UCSD-AML1 (cell line): ENCODE results near the gene HNMT.

Experiments used
- DNase-seq: peaks from one replicate; lab custom pipeline; 2025; ENCODE audit not compliant: unreplicated experiment; lab: John Stamatoyannopoulos, UW

The HNMT gene

GRCh38 chr2:138009622-138010021 lies 45.3 kb downstream of the HNMT start:
- no peak for DNase-seq

GRCh38 chr2:138010890-138011289 lies 46.6 kb downstream of the HNMT start:
- DNase-seq, result no peak

GRCh38 chr2:138012082-138012481 lies 47.8 kb downstream of the HNMT start:
- no peak for DNase-seq

- DNase-seq, result no peak
These were observed 48.7 kb downstream of the HNMT start for GRCh38 chr2:138012968-138013367.

- no peak for DNase-seq
These were observed 49.4 kb downstream of the HNMT start for GRCh38 chr2:138013639-138014038.

GRCh38 chr2:138015494-138015893 lies 51.2 kb downstream of the HNMT start:
- no peak for DNase-seq

GRCh38 chr2:138016351-138017087 lies 52.2 kb downstream of the HNMT start:
- no peak for DNase-seq

GRCh38 chr2:138017824-138018223 lies 53.6 kb downstream of the HNMT start:
- no peak for DNase-seq

GRCh38 chr2:138018866-138019688 lies 54.8 kb downstream of the HNMT start:
- DNase-seq, result no peak

GRCh38 chr2:138020432-138020831 lies 56.2 kb downstream of the HNMT start:
- DNase-seq, result no peak

GRCh38 chr2:138021154-138021553 lies 56.9 kb downstream of the HNMT start:
- DNase-seq, result no peak

- no peak for DNase-seq
These were observed 59.0 kb downstream of the HNMT start for GRCh38 chr2:138023298-138023697.

- no peak for DNase-seq
These were observed 59.7 kb downstream of the HNMT start for GRCh38 chr2:138023976-138024375.

GRCh38 chr2:138026111-138027020 lies 62.1 kb downstream of the HNMT start:
- DNase-seq, result no peak

- peak; percentile 47 for DNase-seq
These were observed 64.3 kb downstream of the HNMT start for GRCh38 chr2:138028538-138028937.

- no peak for DNase-seq
These were observed 65.0 kb downstream of the HNMT start for GRCh38 chr2:138029276-138029675.

- no peak for DNase-seq
These were observed 66.2 kb downstream of the HNMT start for GRCh38 chr2:138030459-138030858.

- no peak for DNase-seq
These were observed 68.1 kb downstream of the HNMT start for GRCh38 chr2:138032334-138032733.

- DNase-seq, result no peak
These were observed 70.3 kb downstream of the HNMT start for GRCh38 chr2:138034536-138034935.

- no peak for DNase-seq
These were observed 71.4 kb downstream of the HNMT start for GRCh38 chr2:138035608-138036217.

GRCh38 chr2:138036522-138036921 lies 72.2 kb downstream of the HNMT start:
- DNase-seq, result no peak
